ENCODE measurements around the gene G0S2. TPM values are rescaled to one million over a fixed set of nuclear protein-coding genes. Genes with fewer than 3 reads are reported as not detected.

G0S2 gene
- total and polyA plus RNA-seq, 9 of the 15 experiments (the other 6 are each of a cell fraction or from before 2014, with no cell fraction given): 0.18 to 65.6 (median 11.4) TPM

GRCh38 chr1:209651138-209651587, 24.0 kb upstream of the G0S2 start:
- peak; percentile 85 for FAIRE-seq
- Histone ChIP-seq H4K20me1 (replicated peaks; ENCODE audit: control insufficient read depth, insufficient read depth, low read length) (no peaks in the 10 kb centered on the region), H3K9me3 (replicated peaks; ENCODE audit: control insufficient read depth, insufficient read depth, low read depth, low read length) (no peaks in the 10 kb centered on the region), H3K36me3 (ENCODE audit: control insufficient read depth, insufficient read depth, low read length) (no peaks in the 10 kb centered on the region), H3K4me2 (ENCODE audit: insufficient read depth, low read length) (no peak overlapping the region), H3K4me3 (no peak overlapping the region), H3K79me2 (ENCODE audit: control insufficient read depth, insufficient read depth, low read length) (no peaks in the 10 kb centered on the region), H3K27me3 (ENCODE audit: control insufficient read depth in 2 of 2, insufficient read depth in 2 of 2, low read length in 2 of 2) (peaks cover 0 to 4% of the 10 kb centered on the region in 2 experiments; a peak in 1 of 5 replicates), H3K9me1 (ENCODE audit: control insufficient read depth, insufficient read depth, low read length) (no peaks in the 10 kb centered on the region), H3K27ac (ENCODE audit: extremely low read depth, low read depth, low read length) (peak overlapping the region; percentile 36; the same call in 1 of the 3 replicates), H2AFZ (ENCODE audit: low read depth, low read length) (peak overlapping the region; percentile 80), H3K9ac (ENCODE audit: insufficient read depth in 1 of 2, low read depth in 2 of 2, low read length in 2 of 2) (peak overlapping the region; percentile 7 to 44; a peak in 2 of 4 replicates), H3K4me1 (replicated peaks in 1 of 2; ENCODE audit: control insufficient read depth in 2 of 2, insufficient read depth in 2 of 2, low read length in 2 of 2) (peaks cover 47 to 68% of the 10 kb centered on the region in 2 experiments)
- intact Hi-C loops (cut with micrococcal nuclease): no loop called here
- DNase-seq (ENCODE audit: extremely low read depth in 1 of 4, low spot score in 3 of 4): peak; percentile 69 to 83 (median 75)
- BruUV-seq (replicated peaks): no TSS peak
- 2% methylated on average over 5 of the region's 5 CpGs for WGBS (ENCODE audit: insufficient coverage, low coverage, missing lambda C conversion rate)
- CTCF ChIA-PET (ENCODE audit: low intra/inter-chr PET ratio): interaction anchor here (1.1 kb wide), 1 partner anchor 75 kb away, joined by 3 read pairs; no protein-coding TSS in a partner anchor
- POLR2A ChIA-PET: interaction anchor here (1.8 to 3.5 kb wide), 2 partner anchors 9 to 14 kb away, joined by 6 to 15 read pairs; no protein-coding TSS in a partner anchor
- in situ Hi-C loops (cut with MboI): loop anchor here (10.0 kb wide), 1 partner anchor 1826 kb away; no protein-coding TSS in a partner anchor
- ATAC-seq: peak; percentile 83
- TF ChIP-seq, protein P1, sequence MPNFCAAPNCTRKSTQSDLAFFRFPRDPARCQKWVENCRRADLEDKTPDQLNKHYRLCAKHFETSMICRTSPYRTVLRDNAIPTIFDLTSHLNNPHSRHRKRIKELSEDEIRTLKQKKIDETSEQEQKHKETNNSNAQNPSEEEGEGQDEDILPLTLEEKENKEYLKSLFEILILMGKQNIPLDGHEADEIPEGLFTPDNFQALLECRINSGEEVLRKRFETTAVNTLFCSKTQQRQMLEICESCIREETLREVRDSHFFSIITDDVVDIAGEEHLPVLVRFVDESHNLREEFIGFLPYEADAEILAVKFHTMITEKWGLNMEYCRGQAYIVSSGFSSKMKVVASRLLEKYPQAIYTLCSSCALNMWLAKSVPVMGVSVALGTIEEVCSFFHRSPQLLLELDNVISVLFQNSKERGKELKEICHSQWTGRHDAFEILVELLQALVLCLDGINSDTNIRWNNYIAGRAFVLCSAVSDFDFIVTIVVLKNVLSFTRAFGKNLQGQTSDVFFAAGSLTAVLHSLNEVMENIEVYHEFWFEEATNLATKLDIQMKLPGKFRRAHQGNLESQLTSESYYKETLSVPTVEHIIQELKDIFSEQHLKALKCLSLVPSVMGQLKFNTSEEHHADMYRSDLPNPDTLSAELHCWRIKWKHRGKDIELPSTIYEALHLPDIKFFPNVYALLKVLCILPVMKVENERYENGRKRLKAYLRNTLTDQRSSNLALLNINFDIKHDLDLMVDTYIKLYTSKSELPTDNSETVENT (CRISPR knock-in tag; IDR thresholded peaks at IDR 0.05): no peak
- TF ChIP-seq FOXK2 (conservative IDR thresholded peaks at IDR 0.05 in 1 of 2, IDR thresholded peaks at IDR 0.05 in 1 of 2; ENCODE audit: low read depth in 2 of 2) (no peak), ARID1B (IDR thresholded peaks at IDR 0.05) (peak; percentile 30; the same call in 1 of the 2 replicates), JUN (IDR thresholded peaks at IDR 0.05; ENCODE audit: borderline replicate concordance, low read depth, low read length) (peak; percentile 91), JUN (CRISPR knock-in tag; IDR thresholded peaks at IDR 0.05; ENCODE audit: borderline replicate concordance) (no peak), MEF2D (tag; conservative IDR thresholded peaks at IDR 0.05; ENCODE audit: low read depth) (no peak), ZNF23 (CRISPR knock-in tag; IDR thresholded peaks at IDR 0.05) (no peak), ZNF518B (CRISPR knock-in tag; IDR thresholded peaks at IDR 0.05) (no peak), ZNF274 (IDR thresholded peaks at IDR 0.05; ENCODE audit: borderline replicate concordance, low read depth, low read length) (no peak), BHLHE40 (IDR thresholded peaks at IDR 0.05; ENCODE audit: low read length) (0 out of 2 replicates have a peak, but pooled peaks have one; percentile 28), EGR1 (conservative IDR thresholded peaks at IDR 0.05) (no peak), SMARCA4 (IDR thresholded peaks at IDR 0.05) (peak; percentile 42; the same call in 1 of the 2 replicates)
- TF ChIP-seq, protein P2, sequence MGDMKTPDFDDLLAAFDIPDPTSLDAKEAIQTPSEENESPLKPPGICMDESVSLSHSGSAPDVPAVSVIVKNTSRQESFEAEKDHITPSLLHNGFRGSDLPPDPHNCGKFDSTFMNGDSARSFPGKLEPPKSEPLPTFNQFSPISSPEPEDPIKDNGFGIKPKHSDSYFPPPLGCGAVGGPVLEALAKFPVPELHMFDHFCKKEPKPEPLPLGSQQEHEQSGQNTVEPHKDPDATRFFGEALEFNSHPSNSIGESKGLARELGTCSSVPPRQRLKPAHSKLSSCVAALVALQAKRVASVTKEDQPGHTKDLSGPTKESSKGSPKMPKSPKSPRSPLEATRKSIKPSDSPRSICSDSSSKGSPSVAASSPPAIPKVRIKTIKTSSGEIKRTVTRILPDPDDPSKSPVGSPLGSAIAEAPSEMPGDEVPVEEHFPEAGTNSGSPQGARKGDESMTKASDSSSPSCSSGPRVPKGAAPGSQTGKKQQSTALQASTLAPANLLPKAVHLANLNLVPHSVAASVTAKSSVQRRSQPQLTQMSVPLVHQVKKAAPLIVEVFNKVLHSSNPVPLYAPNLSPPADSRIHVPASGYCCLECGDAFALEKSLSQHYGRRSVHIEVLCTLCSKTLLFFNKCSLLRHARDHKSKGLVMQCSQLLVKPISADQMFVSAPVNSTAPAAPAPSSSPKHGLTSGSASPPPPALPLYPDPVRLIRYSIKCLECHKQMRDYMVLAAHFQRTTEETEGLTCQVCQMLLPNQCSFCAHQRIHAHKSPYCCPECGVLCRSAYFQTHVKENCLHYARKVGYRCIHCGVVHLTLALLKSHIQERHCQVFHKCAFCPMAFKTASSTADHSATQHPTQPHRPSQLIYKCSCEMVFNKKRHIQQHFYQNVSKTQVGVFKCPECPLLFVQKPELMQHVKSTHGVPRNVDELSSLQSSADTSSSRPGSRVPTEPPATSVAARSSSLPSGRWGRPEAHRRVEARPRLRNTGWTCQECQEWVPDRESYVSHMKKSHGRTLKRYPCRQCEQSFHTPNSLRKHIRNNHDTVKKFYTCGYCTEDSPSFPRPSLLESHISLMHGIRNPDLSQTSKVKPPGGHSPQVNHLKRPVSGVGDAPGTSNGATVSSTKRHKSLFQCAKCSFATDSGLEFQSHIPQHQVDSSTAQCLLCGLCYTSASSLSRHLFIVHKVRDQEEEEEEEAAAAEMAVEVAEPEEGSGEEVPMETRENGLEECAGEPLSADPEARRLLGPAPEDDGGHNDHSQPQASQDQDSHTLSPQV (IDR thresholded peaks at IDR 0.05): peak; percentile 69

All from K562 (cell line).